Choroid plexus epithelial cell (primary cell): ENCODE measurements around the gene SLC6A6.

Experiments used
- DNase-seq: peaks from one replicate; pipeline ENCODE4 v3.0.0-alpha.2; 2010; ENCODE audit warnings: low read depth
- H3K4me3 ChIP-seq: 2 replicates; pipeline ENCODE4 v1.5.1; 2011; ENCODE audit warnings: low read depth, mild to moderate bottlenecking, control low read depth, low read length, moderate library complexity
- TF ChIP-seq, protein P1 (sequence below): conservative IDR thresholded peaks from 2 replicates; pipeline ENCODE4 v1.5.1; 2011; ENCODE audit warnings: low read depth, mild to moderate bottlenecking, control low read depth, inconsistent platforms, low read length, moderate library complexity

SLC6A6 gene

DNA sequence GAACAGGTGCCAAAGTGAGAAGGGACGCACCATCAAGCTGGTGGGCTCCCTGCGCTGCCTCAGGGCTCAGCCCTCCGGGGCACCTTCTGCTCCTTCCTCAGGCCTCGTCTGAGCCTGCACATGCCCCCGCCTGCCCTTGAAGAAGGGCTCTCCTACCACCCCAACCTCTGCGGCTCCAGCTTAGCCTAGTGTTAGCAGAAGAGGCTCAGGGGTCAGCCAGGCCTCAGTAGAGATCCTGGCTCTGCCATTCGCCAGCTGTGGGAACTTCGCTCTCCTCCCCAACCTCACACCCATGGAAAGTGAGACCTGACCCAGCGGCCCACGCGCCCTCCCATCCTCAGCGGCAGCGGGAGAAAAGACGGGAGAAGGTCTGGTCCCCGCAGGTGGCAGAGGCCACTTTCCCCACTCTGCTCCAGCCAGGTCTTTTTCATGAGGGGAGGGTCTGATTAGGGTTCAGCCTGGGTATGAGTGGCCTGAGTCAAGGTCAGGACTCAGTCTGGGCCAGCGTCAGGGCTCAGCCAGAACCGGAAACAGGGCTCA lies 129.5 kb downstream of the SLC6A6 start:
- H3K4me3 ChIP-seq: no peak overlapping the region
- no peak for DNase-seq
- TF ChIP-seq, protein P1, sequence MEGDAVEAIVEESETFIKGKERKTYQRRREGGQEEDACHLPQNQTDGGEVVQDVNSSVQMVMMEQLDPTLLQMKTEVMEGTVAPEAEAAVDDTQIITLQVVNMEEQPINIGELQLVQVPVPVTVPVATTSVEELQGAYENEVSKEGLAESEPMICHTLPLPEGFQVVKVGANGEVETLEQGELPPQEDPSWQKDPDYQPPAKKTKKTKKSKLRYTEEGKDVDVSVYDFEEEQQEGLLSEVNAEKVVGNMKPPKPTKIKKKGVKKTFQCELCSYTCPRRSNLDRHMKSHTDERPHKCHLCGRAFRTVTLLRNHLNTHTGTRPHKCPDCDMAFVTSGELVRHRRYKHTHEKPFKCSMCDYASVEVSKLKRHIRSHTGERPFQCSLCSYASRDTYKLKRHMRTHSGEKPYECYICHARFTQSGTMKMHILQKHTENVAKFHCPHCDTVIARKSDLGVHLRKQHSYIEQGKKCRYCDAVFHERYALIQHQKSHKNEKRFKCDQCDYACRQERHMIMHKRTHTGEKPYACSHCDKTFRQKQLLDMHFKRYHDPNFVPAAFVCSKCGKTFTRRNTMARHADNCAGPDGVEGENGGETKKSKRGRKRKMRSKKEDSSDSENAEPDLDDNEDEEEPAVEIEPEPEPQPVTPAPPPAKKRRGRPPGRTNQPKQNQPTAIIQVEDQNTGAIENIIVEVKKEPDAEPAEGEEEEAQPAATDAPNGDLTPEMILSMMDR: no peak

GRCh38 chr3:14532691-14533456 lies 130.5 kb downstream of the SLC6A6 start:
- DNase-seq: peak; percentile 27
- no peak overlapping the region for H3K4me3 ChIP-seq
- TF ChIP-seq, protein P1: no peak

DNA sequence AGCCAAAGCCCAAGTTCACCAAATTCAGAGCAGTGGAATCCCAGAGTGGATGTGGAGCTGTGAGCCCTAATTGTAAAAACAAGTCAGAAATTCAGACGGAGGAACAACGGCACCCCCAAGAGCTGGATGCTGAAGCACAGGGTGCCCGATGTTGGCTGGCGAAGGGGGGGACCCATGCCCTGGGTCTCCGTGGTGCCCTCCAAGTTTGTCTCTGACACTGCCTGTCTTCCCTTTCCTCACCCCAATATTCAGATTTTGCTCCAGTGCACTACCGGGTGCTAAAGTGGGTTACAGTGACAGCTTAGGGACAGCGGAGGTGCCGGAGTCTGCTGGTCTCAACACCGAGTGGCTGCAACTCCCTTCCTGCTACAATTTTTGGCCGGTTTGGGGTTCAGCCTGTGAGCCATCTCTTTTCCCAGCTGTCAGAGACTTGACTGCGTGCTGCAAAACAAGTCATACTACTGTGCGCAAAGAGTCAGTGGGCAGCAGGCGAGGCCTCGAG lies 131.1 kb downstream of the SLC6A6 start:
- TF ChIP-seq, protein P1: no peak
- H3K4me3 ChIP-seq: no peak overlapping the region
- no peak for DNase-seq

GRCh38 chr3:14534516-14535191 lies 132.2 kb downstream of the SLC6A6 start:
- DNase-seq: no peak
- H3K4me3 ChIP-seq: no peak overlapping the region
- TF ChIP-seq, protein P1: no peak

DNA sequence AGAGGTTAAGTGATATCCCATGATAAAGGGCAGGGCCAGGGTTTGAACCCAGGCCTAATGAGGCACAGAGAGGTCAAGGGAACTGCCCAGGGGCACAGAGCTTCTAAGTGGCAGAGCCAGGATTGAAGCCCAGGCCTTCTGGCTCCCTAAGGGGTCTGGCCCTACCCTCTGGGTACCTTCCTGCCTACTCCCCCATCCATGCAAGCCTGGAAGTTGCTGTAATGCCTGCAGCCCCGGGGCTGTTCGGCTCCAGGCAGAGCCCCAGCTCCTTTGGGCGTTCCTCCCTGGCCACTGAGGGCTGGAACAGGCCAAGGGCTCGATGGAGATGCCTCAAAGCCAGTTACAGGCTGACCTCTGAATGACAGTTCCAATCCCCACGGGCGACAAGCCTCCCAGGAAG lies 133.2 kb downstream of the SLC6A6 start:
- H3K4me3 ChIP-seq: no peak overlapping the region
- TF ChIP-seq, protein P1: no peak
- no peak for DNase-seq

- no peak overlapping the region for H3K4me3 ChIP-seq
- TF ChIP-seq, protein P1: no peak
- no peak for DNase-seq
Measured at GRCh38 chr3:14536055-14536815, 133.8 kb downstream of the SLC6A6 start.
